HG03439 (cell line): ENCODE data around the gene SPCS1.
A peak's percentile ranks its signal among the peaks of the same experiment; 100 is the strongest.
"Not testable (repeated sequence)": the region's sequence is repeated elsewhere in the genome, so short reads cannot be mapped to it uniquely, and the experiment has no call there.

ENCODE experiments used
- ATAC-seq: cut with Tn5 transposase; IDR thresholded peaks from one replicate; pipeline ENCODE4 v1.9.1; 2021; ENCODE audit warnings: mild to moderate bottlenecking, moderate library complexity; ENCODE audit not compliant: unreplicated experiment

Gene SPCS1

GRCh38 chr3:52705688-52706686 is at the start of gene SPCS1, which contains the start of gene GLT8D1:
Gene SPCS1, plus strand, starts transcription at chr3:52706106. Its CDS starts 141 bp downstream, at chr3:52706247.
Gene GLT8D1, minus strand, starts transcription at chr3:52705791. Its CDS starts 5,331 bp downstream, at chr3:52700460.
- ATAC-seq: peak; percentile 76

GRCh38 chr3:52660046-52660445 is 45.9 kb upstream of the SPCS1 start:
- ATAC-seq: no peak

GRCh38 chr3:52663098-52663497 is 42.8 kb upstream of the SPCS1 start:
- ATAC-seq: no peak

GRCh38 chr3:52670621-52671521 is 35.0 kb upstream of the SPCS1 start:
- ATAC-seq: peak; percentile 73

GRCh38 chr3:52671676-52672075 is 34.2 kb upstream of the SPCS1 start:
- ATAC-seq: no peak

GRCh38 chr3:52676201-52676600 is 29.7 kb upstream of the SPCS1 start:
- ATAC-seq: not testable (repeated sequence)

GRCh38 chr3:52678265-52679198 is 27.4 kb upstream of the SPCS1 start:
- no peak for ATAC-seq

- ATAC-seq: no peak
Measured at GRCh38 chr3:52679199-52679538, 26.7 kb upstream of the SPCS1 start.

- ATAC-seq: no peak
Measured at GRCh38 chr3:52679811-52680210, 26.1 kb upstream of the SPCS1 start.

GRCh38 chr3:52681596-52681995 is 24.3 kb upstream of the SPCS1 start:
- no peak for ATAC-seq

GRCh38 chr3:52682016-52682415 is 23.9 kb upstream of the SPCS1 start:
- ATAC-seq: no peak

- ATAC-seq: no peak
Measured at GRCh38 chr3:52683611-52684010, 22.3 kb upstream of the SPCS1 start.

- no peak for ATAC-seq
Measured at GRCh38 chr3:52684184-52684583, 21.7 kb upstream of the SPCS1 start.

- ATAC-seq: peak; percentile 76
Measured at GRCh38 chr3:52685285-52685708, 20.6 kb upstream of the SPCS1 start.

GRCh38 chr3:52685709-52686691 is 19.9 kb upstream of the SPCS1 start, which contains the start of the genes GNL3 and PBRM1:
Gene GNL3, plus strand, starts transcription at chr3:52686032. Its CDS starts 61 bp downstream, at chr3:52686093.
Gene PBRM1, minus strand, starts transcription at chr3:52685913.
- ATAC-seq: peak; percentile 81

GRCh38 chr3:52688266-52688665 is 17.6 kb upstream of the SPCS1 start:
- ATAC-seq: no peak

GRCh38 chr3:52689151-52689550 is 16.8 kb upstream of the SPCS1 start:
- ATAC-seq: no peak

- ATAC-seq: no peak
Measured at GRCh38 chr3:52690560-52690959, 15.3 kb upstream of the SPCS1 start.

- ATAC-seq: no peak
Measured at GRCh38 chr3:52693071-52693470, 12.8 kb upstream of the SPCS1 start.
